GM11168 (cell line): ENCODE measurements around the gene PARD3.
"Not testable (repeated sequence)": the region's sequence is repeated elsewhere in the genome, so short reads cannot be mapped to it uniquely, and the experiment has no call there.

Experiments used
- in situ Hi-C: fragments of 300-500 bp; cut with MboI; formaldehyde crosslinking; loops from one replicate; pipeline ENCODE4 v1.12.0; 2022; ENCODE audit warnings: low sequenced_read_pairs; ENCODE audit not compliant: unreplicated experiment

PARD3 gene

DNA sequence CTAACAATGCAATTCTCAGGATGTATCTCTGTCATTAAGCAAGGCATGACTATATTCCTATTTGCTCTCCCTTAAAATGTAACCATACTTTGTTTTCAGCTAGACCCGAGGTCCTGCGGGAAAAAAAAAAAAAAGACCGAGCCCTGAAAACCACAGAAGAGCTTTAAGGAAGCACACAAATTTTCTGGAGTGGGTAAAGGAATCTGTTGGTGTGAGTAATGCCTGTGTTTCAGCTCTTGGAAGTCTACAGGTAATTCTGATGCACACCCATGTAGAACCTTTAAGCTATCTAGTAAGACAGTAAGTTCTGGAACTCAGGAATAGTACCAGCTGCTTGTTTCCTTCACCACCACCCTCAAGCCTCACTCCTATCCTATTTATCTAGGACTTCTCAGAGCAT is 351.1 kb downstream of the PARD3 start:
- in situ Hi-C loops: no loop called here

DNA sequence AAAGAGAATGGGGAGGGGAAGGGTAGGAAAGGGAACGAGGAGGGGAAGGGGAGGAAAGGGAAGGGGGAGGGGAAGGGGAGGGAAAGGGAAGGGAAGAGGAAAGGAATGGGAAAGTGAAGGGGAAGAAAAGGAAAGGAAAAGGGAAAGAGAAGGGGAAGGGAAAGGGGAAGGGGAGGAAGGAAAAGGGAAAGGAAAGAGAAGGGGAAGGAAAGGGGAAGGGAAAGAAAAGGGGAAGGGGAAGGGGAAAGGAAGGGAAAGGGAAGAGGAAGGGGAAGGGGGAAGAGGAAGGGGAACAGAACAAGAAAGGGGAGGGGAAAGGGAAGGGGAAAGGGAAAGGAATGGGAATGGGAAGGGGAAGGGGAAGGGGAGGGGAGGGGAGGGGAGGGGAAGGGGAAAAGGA is 352.1 kb downstream of the PARD3 start:
- in situ Hi-C loops: no loop called here

DNA sequence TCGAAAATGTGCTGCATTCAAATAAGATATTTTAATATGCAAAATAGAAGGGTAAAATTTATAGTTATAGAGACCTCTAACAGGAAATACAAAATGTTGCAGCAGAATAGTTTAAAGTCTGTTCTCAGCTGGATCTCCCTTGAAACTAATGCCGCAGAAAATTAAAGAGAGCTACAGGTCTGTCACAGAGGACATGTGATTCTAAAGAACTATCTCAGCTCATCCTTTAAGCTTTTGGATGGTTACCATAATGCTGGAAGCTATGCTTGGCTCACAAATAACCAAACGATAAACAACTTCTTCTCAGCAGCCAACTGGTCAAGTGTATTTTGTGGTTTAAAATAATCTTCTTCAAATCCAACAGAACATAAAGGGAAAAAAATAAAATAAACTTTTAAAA is 353.0 kb downstream of the PARD3 start:
- in situ Hi-C loops: no loop called here

DNA sequence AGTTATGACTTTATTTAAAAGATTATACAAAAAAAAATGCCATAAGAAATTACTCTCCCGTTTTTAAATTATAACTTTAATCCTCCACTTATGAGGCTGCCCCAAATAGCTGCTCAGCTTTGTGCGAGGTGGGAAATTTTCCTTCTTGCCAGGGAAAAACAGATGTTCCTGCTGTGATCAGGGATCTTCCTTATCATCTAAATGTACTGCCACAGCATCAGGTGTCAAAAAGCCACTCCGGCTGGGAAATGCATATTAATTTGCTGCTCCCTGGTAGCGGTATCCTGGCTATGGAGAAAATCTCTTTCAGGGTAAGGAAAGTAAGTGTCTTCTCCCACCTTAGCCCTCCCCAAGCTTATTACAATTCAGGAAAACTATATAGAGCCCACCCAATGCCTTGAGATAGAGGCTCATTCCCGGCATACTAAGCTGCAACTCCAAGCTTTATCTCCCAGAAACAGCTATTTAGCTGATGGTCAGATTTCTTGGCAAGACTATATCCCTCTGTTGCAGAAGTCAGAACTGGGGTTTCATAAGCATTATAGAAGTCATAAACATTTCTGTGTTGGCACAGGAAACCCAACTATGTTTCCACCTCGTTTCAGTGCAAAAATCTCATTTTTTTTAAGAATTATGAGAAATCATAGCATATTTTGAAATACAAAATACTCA is 360.4 kb downstream of the PARD3 start:
- in situ Hi-C loops: no loop called here

DNA sequence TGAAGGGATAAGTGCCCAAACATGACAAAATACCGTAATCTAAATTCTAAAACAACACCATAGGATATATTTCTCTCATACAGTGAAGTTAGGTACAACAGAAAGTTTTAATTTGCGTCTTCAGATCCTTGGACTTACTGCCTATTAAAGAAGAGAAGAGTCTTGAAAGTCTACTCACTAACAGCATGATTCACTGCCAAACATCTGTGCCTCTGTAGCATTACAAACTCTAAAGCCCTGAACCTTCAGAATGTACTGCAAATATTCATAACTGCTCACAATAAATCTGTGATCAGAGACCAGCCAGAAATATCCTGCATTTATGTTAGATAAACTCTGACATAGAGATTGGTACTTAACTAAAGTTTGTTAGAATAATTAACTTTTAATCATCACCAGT is 365.3 kb downstream of the PARD3 start:
- in situ Hi-C loops: no loop called here

DNA sequence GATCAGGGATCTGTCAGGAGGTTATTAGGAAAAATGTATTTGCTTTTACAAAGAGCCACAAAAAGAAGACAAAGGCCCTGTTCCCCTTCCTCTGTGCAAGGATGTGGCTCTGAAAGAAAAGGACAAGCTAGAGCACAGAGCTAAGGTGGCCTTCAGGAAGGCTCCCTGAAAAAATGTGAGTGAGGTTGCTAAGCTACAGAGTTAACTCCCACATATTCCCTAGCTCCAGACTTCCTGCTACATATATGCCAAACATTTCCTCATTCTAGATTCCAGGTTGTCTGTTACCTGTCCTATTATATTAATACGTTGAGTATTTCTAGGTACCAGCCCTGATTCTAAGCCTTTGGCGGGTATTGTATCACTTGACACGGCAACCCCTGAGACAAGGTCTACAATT is 369.0 kb downstream of the PARD3 start:
- in situ Hi-C loops: no loop called here

DNA sequence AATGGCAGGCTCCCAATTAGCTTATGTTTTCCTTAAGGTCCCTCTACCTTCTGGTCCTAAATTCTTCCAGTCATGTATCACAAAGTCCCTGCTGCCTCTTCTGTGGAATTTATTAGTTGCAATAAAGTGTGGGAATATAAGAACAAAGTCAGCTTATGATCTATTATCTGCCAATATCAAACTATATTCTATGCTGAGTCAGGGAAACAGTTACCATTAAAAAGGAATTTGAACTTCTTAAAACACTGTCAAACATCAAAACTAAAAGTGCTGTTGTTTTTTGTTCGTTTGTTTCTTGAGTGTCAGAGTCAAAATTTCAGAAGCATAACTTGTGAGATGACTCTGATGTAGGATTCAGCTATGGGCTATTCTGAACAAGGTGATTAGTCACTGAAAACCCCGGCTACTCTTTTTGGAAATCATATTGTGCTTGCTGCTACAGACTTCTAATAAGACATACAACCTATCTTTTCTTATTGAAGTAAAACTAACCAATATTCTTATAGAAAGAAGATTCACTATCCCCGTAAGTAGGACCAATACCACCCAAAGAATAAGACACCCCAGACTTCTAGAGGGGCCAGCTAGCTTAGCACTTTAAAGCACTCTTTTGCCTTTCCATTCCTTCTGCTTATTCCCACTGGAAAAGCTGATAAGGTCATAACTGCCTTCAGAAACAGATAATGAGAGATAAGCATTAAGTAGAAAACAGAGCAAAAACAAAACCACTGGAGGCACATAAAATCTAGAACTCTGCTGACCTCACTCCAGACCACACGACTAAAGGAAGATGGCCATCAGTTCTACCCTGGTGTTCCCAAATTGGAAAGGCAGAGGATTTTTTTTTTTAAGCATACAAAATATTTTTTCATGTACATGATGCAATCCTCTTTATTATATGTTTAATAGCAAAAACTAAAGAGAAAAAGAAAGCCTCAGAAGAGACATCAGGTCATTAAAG is 370.6 kb downstream of the PARD3 start:
- in situ Hi-C loops: no loop called here

DNA sequence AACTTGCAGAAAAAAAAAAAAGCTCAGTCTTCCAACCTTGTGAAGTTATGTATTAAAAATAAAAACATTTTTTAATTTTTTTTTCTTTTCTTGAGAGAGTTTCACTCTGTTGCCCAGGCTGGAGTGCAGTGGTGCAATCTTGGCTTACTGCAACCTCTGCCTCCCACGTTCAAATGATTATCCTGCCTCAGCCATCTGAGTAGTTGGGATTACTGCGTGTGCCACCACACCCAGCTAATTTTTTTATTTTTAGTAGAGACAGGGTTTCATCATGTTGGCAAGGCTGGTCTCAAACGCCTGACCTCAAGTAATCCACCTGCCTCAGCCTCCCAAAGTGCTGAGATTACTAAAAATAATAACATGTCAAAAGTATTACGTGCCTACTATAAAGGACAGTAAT is 375.7 kb downstream of the PARD3 start:
- in situ Hi-C loops: not testable (repeated sequence)

DNA sequence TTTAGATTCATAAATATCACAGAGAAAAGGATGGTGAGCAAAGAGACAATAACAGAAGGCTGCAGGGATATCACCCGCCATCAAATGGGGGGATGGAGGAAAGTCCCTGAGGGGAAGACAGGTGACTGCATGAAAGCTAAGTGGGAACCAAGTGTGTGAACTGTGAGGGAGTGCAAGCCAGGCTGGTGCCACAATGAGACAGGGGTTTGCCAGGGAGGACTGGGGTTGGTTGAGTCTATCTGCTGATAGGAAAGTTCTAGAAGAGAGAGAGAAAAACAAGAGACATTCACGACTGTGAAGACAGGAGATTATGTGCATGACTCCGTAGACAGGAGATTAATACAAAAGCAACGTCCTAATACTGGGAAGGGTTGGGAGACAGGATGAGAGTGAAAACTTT is 376.4 kb downstream of the PARD3 start:
- in situ Hi-C loops: no loop called here

DNA sequence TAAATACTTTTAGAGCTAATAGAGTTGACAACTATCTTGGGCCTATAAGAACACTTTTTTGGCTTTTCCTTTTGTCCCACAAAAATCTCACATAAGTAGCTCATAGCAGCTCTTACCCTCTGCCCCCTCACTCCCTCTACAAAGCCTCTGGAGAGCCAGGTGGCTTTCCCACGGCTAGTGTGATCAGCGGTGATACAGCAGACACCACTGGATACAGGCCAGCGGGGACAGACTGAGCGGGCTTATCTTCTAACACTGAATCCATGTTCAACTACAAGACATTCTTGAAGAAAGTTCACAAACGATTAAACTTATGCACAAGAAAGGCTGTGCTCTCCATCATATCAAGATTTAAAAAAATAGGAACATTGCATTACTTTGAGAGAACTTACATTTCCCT is 377.2 kb downstream of the PARD3 start:
- in situ Hi-C loops: no loop called here

DNA sequence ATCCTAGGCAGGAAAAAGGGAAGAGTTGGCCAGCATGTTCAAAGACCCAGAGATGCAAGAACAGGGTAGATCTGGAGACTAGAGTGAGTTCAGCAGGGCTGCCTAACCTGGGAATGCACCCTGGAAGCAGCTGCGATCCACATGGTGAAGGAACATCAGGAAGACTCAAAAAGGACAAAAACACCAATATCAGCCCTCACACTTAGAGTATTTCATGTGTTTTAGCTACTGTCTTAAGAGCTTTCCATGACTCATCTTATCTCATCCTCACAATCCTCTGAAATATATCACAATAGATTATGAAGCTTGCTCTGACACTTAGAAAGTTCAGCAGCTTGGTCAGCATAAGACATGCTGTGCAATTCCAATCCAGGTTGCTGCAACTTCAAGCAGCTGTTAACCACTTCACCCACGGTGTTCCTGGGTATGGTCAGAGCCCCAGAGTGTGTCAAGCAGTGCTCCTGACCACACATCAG is 380.9 kb downstream of the PARD3 start:
- in situ Hi-C loops: no loop called here

DNA sequence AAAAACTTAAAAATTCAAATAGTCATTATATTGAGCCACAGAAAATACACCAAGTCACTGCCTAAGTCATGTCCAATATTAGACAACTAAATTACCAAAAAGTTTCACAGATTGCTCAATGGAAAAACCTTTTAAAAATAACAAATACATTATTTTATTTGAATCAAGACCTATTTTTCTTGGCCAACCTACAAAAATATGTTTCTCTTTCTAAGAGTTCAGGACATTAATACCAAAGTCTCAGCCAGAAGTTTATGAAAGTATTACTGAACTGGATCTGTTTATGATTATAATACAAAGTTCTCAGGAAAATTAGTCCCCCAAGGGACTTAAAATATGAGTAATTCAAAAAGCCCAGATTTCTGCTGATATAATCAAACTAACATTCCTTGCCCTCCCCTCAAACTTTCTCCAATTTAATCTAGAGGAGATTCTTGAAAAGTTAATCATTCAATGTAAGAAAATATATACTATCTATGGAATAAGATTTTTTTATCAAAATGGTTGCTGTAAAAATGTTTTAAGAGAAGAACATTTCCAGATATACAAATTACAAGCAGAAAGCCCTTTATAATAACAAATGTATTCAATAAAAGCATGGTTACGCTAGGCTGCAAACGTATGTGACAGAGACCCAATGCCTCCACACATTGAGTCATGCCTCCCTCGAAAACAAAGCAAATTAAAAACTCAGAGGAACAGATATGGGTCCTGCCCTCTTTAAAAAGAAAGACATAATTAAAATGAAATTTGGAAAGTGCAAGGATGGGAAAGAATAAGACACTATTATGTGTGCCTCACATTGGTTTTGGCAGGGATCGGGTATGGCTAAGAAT is 381.6 kb downstream of the PARD3 start:
- in situ Hi-C loops: no loop called here

DNA sequence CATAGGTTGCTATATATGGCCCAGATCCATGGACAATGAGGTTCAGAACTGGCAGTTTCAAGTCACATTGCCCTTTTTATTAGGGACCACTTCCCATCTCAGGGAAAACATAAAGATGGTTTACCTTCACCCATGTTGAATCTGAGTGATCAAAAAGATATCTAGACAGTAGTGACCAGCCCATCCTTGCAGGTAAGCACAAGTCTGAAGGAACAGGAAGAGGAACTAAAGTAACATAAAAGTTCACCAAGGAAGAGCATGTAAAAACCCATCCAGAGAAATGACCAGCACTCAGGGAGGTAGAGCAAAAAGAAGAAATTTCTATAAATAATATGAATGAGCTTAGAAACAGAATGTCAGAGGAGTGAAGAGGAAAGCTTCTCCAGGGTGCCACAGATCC is 382.5 kb downstream of the PARD3 start:
- in situ Hi-C loops: no loop called here

DNA sequence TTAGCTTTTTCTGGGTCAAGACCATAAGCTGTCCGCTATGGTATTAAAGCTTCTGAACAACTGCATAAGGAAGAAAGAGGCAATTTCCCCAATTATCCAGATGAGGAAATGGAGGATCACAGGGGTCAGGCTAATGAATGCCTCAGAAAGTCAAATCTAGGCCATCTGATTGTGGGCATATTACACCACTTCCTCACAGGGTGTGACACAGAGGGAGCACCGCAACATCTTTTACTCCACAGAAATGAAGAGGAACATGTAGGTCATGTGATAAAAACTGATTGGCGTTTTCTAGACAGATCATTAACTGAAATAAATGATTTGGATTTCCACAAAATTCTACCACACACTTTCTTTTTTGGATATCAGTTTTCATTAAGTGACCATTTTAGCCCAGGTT is 384.4 kb downstream of the PARD3 start:
- in situ Hi-C loops: no loop called here

DNA sequence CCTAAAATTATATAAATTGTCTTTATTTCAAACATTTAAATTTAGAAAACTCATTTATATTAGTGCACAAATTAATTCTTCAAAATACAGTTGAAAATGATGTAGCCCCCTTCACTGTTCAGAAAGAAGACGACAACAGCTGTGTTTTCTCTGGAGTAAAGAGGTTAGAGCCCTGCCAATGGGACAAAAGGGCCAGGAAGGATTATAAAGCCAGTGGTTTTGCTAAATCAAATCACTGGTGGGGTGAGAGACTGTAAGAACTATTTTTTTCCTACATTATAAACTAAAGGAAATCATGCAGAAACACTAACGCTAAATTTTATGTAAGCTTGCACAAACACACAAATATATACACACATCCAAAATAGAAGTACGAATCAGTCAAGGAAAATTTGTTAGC is 386.6 kb downstream of the PARD3 start:
- in situ Hi-C loops: no loop called here

DNA sequence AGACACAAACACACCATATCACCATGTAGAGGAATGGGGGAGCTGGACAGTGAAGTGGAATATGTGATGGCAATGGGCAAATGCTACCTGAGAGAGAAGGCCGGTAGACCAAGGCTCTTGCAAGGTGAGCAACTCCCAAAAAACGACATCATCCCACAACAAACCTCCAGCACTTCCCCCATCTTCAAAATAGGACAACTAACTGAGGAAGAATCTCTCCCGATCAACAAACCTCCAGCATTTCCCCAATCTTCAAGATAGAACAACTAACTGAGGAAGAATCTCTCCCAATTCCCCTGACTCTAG is 387.2 kb downstream of the PARD3 start:
- in situ Hi-C loops: no loop called here

DNA sequence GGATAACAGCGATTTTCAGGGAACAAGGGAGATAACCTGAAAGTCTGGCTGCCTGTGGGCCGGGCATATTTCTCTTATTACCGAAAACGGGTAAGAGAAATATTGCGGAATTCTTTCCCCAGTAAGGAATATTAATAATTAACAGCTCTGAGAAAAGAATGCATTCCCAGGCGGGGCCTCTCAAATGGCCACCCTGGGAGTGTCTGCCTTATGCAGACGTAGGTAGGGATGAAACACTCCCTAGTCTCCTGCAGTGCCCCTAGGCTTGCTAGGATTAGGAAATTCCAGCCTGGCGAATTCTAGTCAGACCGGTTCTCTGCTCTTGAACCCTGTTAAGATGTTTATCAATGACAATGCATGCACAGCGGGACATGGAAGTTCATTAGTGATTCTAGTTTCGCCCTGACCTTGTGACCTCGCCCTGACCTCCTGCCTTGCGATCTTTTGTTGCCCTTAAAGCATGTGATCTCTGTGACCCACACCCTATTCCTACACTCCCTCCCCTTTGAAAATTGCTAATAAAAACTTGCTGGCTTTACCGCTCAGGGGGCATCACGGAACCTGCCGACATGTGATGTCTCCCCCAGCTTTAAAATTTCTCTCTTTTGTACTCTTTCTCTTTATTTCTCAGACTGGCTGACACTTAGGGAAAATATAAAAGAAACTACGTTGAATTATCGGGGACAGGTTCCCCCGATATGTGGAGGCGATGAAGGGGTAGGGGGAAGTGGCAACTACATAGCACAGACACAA is 387.8 kb downstream of the PARD3 start:
- in situ Hi-C loops: not testable (repeated sequence)

DNA sequence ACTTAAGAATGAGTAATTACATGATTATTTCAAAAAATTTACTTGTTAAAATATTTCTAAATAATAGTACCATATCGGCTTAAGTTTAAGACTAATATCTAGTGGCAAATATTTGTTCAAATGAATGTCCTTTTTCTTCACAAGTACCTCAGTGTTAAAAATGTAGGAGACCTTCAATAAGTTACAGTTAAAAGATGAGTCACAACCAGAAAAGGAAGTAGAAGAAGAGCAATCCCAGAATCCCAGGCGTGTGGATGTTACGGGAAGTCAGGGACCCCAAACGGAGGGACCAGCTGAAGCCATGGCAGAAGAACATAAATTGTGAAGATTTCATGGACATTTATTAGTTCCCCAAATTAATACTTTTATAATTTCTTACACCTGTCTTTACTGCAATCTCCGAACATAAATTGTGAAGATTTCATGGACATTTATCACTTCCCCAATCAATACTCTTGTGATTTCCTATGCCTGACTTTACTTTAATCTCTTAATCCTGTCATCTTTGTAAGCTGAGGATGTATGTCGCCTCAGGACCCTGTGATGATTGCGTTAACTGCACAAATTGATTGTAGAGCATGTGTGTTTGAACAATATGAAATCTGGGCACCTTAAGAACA is 388.4 kb downstream of the PARD3 start:
- in situ Hi-C loops: not testable (repeated sequence)

DNA sequence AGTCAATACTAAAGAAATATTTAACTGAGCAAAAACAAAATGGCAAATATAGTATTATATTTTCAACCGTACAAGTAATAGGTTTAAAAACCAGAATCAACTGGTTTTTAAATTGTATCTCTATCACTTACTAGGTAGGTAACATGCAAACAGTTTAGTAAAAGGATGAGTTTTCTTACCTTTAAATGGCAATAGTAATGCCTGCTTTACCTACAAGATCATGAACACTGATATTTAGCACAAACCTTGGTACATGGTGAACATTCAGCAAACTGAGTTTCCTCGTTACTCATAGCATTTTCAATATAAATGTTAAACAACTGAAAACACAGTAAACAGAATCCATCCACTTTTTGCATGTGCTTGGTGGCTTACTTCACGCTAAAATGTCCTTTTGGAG is 389.1 kb downstream of the PARD3 start:
- in situ Hi-C loops: no loop called here
